GM12891 (cell line): ENCODE data around the gene FRG2C.

Source experiments
- PAX5 ChIP-seq: IDR thresholded peaks from 2 replicates; pipeline ENCODE4 v1.6.1; 2011; ENCODE audit warnings: low read length, moderate library complexity, mild to moderate bottlenecking; ENCODE audit not compliant: insufficient read depth, severe bottlenecking
- POLR2A ChIP-seq: IDR thresholded peaks from 2 replicates; pipeline ENCODE4 v1.6.1; 2011; ENCODE audit warnings: low read depth, low read length, control low read depth
- POLR2AphosphoS5 ChIP-seq: IDR thresholded peaks from 2 replicates; pipeline ENCODE4 v1.6.1; 2011; ENCODE audit warnings: low read depth, low read length, control low read depth
- POU2F2 ChIP-seq: IDR thresholded peaks from 2 replicates; pipeline ENCODE4 v1.6.1; 2011; ENCODE audit warnings: low read depth, mild to moderate bottlenecking, control low read depth, low read length, moderate library complexity
- SPI1 ChIP-seq: IDR thresholded peaks from 2 replicates; pipeline ENCODE4 v1.6.1; 2011; ENCODE audit warnings: low read depth, low read length, control low read depth
- TAF1 ChIP-seq: IDR thresholded peaks from 2 replicates; pipeline ENCODE4 v1.6.1; 2011; ENCODE audit warnings: low read depth, low read length, control low read depth

- TF ChIP-seq POLR2AphosphoS5: no peak
- TF ChIP-seq POLR2A: no peak
- TF ChIP-seq SPI1: no peak
- TF ChIP-seq TAF1: no peak
- TF ChIP-seq POU2F2: no peak
- TF ChIP-seq PAX5: no peak
Observed at GRCh38 chr3:75631541-75631940, 32.6 kb upstream of the FRG2C start.
